ENCODE measurements around the gene BCL2. TPM values are rescaled to one million over a fixed set of nuclear protein-coding genes. Genes with fewer than 3 reads are reported as not detected.

The BCL2 gene
- total RNA-seq, 1 experiment from 2014 or later, result 1.5 TPM

- H4K20me1 ChIP-seq (ENCODE audit: low read length), result no peaks in the 10 kb centered on the region
- H3K79me2 ChIP-seq (ENCODE audit: low read length), result no peaks in the 10 kb centered on the region
- peaks cover 10% of the 10 kb centered on the region; the same call in 1 of the 2 replicates for H3K27me3 ChIP-seq (ENCODE audit: low read length)
- TF ChIP-seq CTCF (conservative IDR thresholded peaks at IDR 0.05; ENCODE audit: low read depth, low read length) (no peak), EZH2phosphoT487 (IDR thresholded peaks at IDR 0.05; ENCODE audit: borderline replicate concordance, low read length) (no peak), EZH2 (IDR thresholded peaks at IDR 0.05; ENCODE audit: low read length, unreplicated experiment) (no peak)
- intact Hi-C loops (cut with micrococcal nuclease), result loop anchor here (5.0 kb wide), 1 partner anchor 58 kb away; no protein-coding TSS in a partner anchor
- DNase-seq, result peak; percentile 70
- H3K9ac ChIP-seq (ENCODE audit: low read length), result peak overlapping the region; percentile 73
- peak overlapping the region; percentile 84 for H3K4me3 ChIP-seq (ENCODE audit: low read length)
- peak overlapping the region; percentile 81 for H3K27ac ChIP-seq (ENCODE audit: low read length)
- ChIA-PET POLR2A (ENCODE audit: unreplicated experiment) (no interaction called here), CTCF (no interaction called here)
- H3K4me1 ChIP-seq (ENCODE audit: insufficient read depth, low read length), result peaks cover 12% of the 10 kb centered on the region
- no TSS peak for BruUV-seq (replicated peaks)
- no peaks in the 10 kb centered on the region for H3F3A ChIP-seq (ENCODE audit: low read length, unreplicated experiment)
- ATAC-seq, result peak; percentile 86
- H3K36me3 ChIP-seq (ENCODE audit: low read depth, low read length), result no peaks in the 10 kb centered on the region
- H3K4me2 ChIP-seq (ENCODE audit: low read length), result peak overlapping the region; percentile 95
- H3K9me2 ChIP-seq (replicated peaks; ENCODE audit: low read length), result no peaks in the 10 kb centered on the region
- no peaks in the 10 kb centered on the region for H3K9me3 ChIP-seq (ENCODE audit: low read length)
- peak overlapping the region; percentile 100 for H2AFZ ChIP-seq (ENCODE audit: low read length)
Measured at GRCh38 chr18:63074981-63075404, 244.6 kb downstream of the BCL2 start.

- Histone ChIP-seq H3K4me2 (ENCODE audit: low read length) (no peak overlapping the region), H3K4me1 (ENCODE audit: insufficient read depth, low read length) (peaks cover 12% of the 10 kb centered on the region), H3K9me3 (ENCODE audit: low read length) (no peaks in the 10 kb centered on the region), H3K36me3 (ENCODE audit: low read depth, low read length) (no peaks in the 10 kb centered on the region), H4K20me1 (ENCODE audit: low read length) (no peaks in the 10 kb centered on the region), H3K9ac (ENCODE audit: low read length) (no peak overlapping the region), H3F3A (ENCODE audit: low read length, unreplicated experiment) (no peaks in the 10 kb centered on the region), H3K27ac (ENCODE audit: low read length) (no peak overlapping the region), H3K9me2 (replicated peaks; ENCODE audit: low read length) (no peaks in the 10 kb centered on the region), H3K79me2 (ENCODE audit: low read length) (no peaks in the 10 kb centered on the region), H3K4me3 (ENCODE audit: low read length) (no peak overlapping the region), H2AFZ (ENCODE audit: low read length) (no peak overlapping the region), H3K27me3 (ENCODE audit: low read length) (no peaks in the 10 kb centered on the region)
- DNase-seq (peak; percentile 54), ATAC-seq (peak; percentile 69)
- ChIA-PET POLR2A (ENCODE audit: unreplicated experiment) (no interaction called here), CTCF (no interaction called here)
- BruUV-seq (replicated peaks), result no TSS peak
- intact Hi-C loops (cut with micrococcal nuclease), result loop anchor here (5.0 kb wide), 1 partner anchor 56 kb away; no protein-coding TSS in a partner anchor
- TF ChIP-seq CTCF (conservative IDR thresholded peaks at IDR 0.05; ENCODE audit: low read depth, low read length) (peak; percentile 60), EZH2 (IDR thresholded peaks at IDR 0.05; ENCODE audit: low read length, unreplicated experiment) (no peak), EZH2phosphoT487 (IDR thresholded peaks at IDR 0.05; ENCODE audit: borderline replicate concordance, low read length) (no peak)
Measured at GRCh38 chr18:63073481-63073880, 246.1 kb downstream of the BCL2 start.

Other genes with a start within 250 kb of the BCL2 start
- 15.8 and 16.1 TPM in 2 replicates for gene KDSR, start 47.4 kb upstream of the BCL2 start, total RNA-seq (2014; rRNA removed)
- gene VPS4B, start 102.7 kb upstream of the BCL2 start, total RNA-seq (2014; rRNA removed), result 44.7 and 50.3 TPM in 2 replicates
- 96.5 and 104 TPM in 2 replicates for gene SERPINB5, start 157.2 kb upstream of the BCL2 start, total RNA-seq (2014; rRNA removed)
- not detected in 2 replicates for gene SERPINB12, start 222.6 kb upstream of the BCL2 start, total RNA-seq (2014; rRNA removed)